IMR-90 (cell line): ENCODE data around the gene SMOC1. TPM values are rescaled to one million over a fixed set of nuclear protein-coding genes. Genes with fewer than 3 reads are reported as not detected.

Experiments used
- ATAC-seq: fragments of 200-7000 bp; cut with Tn5 transposase; 2 replicates; pipeline ENCODE4 v1.9.1; 2020; ENCODE audit warnings: low read depth, mild to moderate bottlenecking, moderate library complexity
- BruUV-seq: library from RNA; stranded (reverse); fragments of 400-500 nt; replicated peaks from 2 replicates; lab custom pipeline; 2021; lab: Mats Ljungman, UMichigan
- CTCF ChIA-PET: fragments of 300-600 bp; formaldehyde crosslinking; extraction: SDS; loops from one replicate; lab custom pipeline; 2021; ENCODE audit warnings: antibody characterized with exemption; lab: Yijun Ruan, JAX
- POLR2A ChIA-PET: fragments of 300-600 bp; sonication (Branson Sonifier 250); formaldehyde crosslinking; loops from one replicate; lab custom pipeline; 2022; ENCODE audit warnings: antibody characterized with exemption; ENCODE audit not compliant: unreplicated experiment; lab: Charles Lee
- DNase-seq: peaks from one replicate; pipeline ENCODE4 v3.0.0; 2013
- H2AFZ ChIP-seq: replicated peaks from 2 replicates; pipeline ENCODE3; 2013; ENCODE audit warnings: low read length, mild to moderate bottlenecking; ENCODE audit not compliant: poor library complexity
- H2AK5ac ChIP-seq: 2 replicates; pipeline ENCODE4 v1.6.1; 2013; ENCODE audit warnings: low read depth, low read length, inconsistent platforms
- H2AK9ac ChIP-seq: replicated peaks from 2 replicates; pipeline ENCODE3; 2013; ENCODE audit warnings: mild to moderate bottlenecking, low read depth, low read length, moderate library complexity; ENCODE audit not compliant: poor library complexity
- H2BK120ac ChIP-seq: 2 replicates; pipeline ENCODE4 v1.6.1; 2013; ENCODE audit warnings: low read depth, low read length, inconsistent platforms
- H2BK15ac ChIP-seq: 3 replicates; pipeline ENCODE4 v1.6.1; 2013; ENCODE audit warnings: low read depth, low read length, inconsistent platforms
- H2BK20ac ChIP-seq: 2 replicates; pipeline ENCODE4 v1.6.1; 2013; ENCODE audit warnings: low read depth, mild to moderate bottlenecking, inconsistent platforms, low read length, moderate library complexity
- H2BK5ac ChIP-seq: 2 replicates; pipeline ENCODE4 v1.6.1; 2013; ENCODE audit warnings: mild to moderate bottlenecking, low read depth, low read length, inconsistent platforms; ENCODE audit not compliant: poor library complexity, severe bottlenecking
- H3K14ac ChIP-seq: replicated peaks from 2 replicates; pipeline ENCODE4 v1.6.1; 2013; ENCODE audit warnings: low read depth, low read length, inconsistent platforms
- H3K18ac ChIP-seq: 2 replicates; pipeline ENCODE4 v1.6.1; 2013; ENCODE audit warnings: low read depth, low read length, control low read depth
- H3K23ac ChIP-seq: 2 replicates; pipeline ENCODE4 v1.6.1; 2013; ENCODE audit warnings: low read depth, low read length, inconsistent platforms
- H3K27ac ChIP-seq: 2 replicates; pipeline ENCODE4 v1.5.1; 2013; ENCODE audit warnings: mild to moderate bottlenecking, control low read depth, low read length; ENCODE audit not compliant: insufficient read depth
- H3K27me3 ChIP-seq: 2 replicates; pipeline ENCODE4 v1.6.1; 2013; ENCODE audit warnings: low read length; ENCODE audit not compliant: control insufficient read depth, insufficient read depth
- H3K36me3 ChIP-seq: 2 replicates; pipeline ENCODE4 v1.6.1; 2013; ENCODE audit warnings: low read length, mixed read lengths; ENCODE audit not compliant: control insufficient read depth, insufficient read depth
- H3K4ac ChIP-seq: 2 replicates; pipeline ENCODE4 v1.6.1; 2013; ENCODE audit warnings: low read depth, low read length, inconsistent platforms
- H3K4me1 ChIP-seq: 2 replicates; pipeline ENCODE4 v1.6.1; 2013; ENCODE audit warnings: low read length, mixed read lengths; ENCODE audit not compliant: control insufficient read depth, insufficient read depth
- H3K4me2 ChIP-seq: 2 replicates; pipeline ENCODE4 v1.6.1; 2013; ENCODE audit warnings: low read depth, mild to moderate bottlenecking, control low read depth, low read length, moderate library complexity
- H3K4me3 ChIP-seq: 2 replicates; pipeline ENCODE4 v1.5.1; 2013; ENCODE audit warnings: low read depth, mild to moderate bottlenecking, control low read depth, low read length, moderate library complexity; ENCODE audit not compliant: insufficient read depth
- H3K56ac ChIP-seq: 2 replicates; pipeline ENCODE4 v1.6.1; 2013; ENCODE audit warnings: low read length, inconsistent platforms; ENCODE audit not compliant: insufficient read depth; ENCODE audit errors: extremely low read depth
- H3K79me1 ChIP-seq, 2 experiments: 2 replicates each; pipeline ENCODE4 v1.6.1; 2013; ENCODE audit warnings: low read length in 2 of 2, inconsistent platforms in 1 of 2, low read depth in 1 of 2
- H3K9ac ChIP-seq: 2 replicates; pipeline ENCODE4 v1.6.1; 2013; ENCODE audit warnings: low read depth, low read length, control low read depth
- H3K9me1 ChIP-seq: 2 replicates; pipeline ENCODE4 v1.6.1; 2013; ENCODE audit warnings: low read length, inconsistent platforms; ENCODE audit not compliant: insufficient read depth
- H3K9me3 ChIP-seq: 2 replicates; pipeline ENCODE4 v1.6.1; 2013; ENCODE audit warnings: low read length; ENCODE audit not compliant: control insufficient read depth, insufficient read depth
- H4K20me1 ChIP-seq: 2 replicates; pipeline ENCODE4 v1.6.1; 2013; ENCODE audit warnings: low read length, inconsistent platforms; ENCODE audit not compliant: insufficient read depth
- H4K5ac ChIP-seq: 2 replicates; pipeline ENCODE4 v1.6.1; 2013; ENCODE audit warnings: mild to moderate bottlenecking, low read depth, low read length, control low read depth
- H4K8ac ChIP-seq, 2 experiments: 2 replicates each; pipeline ENCODE4 v1.6.1; 2013; ENCODE audit warnings: low read depth in 2 of 2, low read length in 2 of 2, control low read depth in 1 of 2, inconsistent platforms in 1 of 2
- H4K91ac ChIP-seq: 2 replicates; pipeline ENCODE4 v1.6.1; 2013; ENCODE audit warnings: low read depth, low read length, inconsistent platforms; ENCODE audit not compliant: insufficient read depth
- BHLHE40 ChIP-seq: fragments of 150-350 bp; IDR thresholded peaks from 2 replicates; pipeline ENCODE4 v1.6.1; 2016; ENCODE audit warnings: mild to moderate bottlenecking, low read depth, low read length
- RAD21 ChIP-seq: IDR thresholded peaks from 2 replicates; pipeline ENCODE4 v1.6.1; 2012; ENCODE audit warnings: low read length, improper control_type of control experiment
- USF2 ChIP-seq: fragments of 150-350 bp; IDR thresholded peaks from 2 replicates; pipeline ENCODE4 v1.6.1; 2017; ENCODE audit warnings: mild to moderate bottlenecking, antibody characterized with exemption, low read length, low read depth
- WGBS, 2 experiments: methylation state at CpG; one replicate each; pipeline versions ENCODE4 v1.1.5 to v1.1.7; 2013; ENCODE audit warnings: missing lambda C conversion rate in 2 of 2; ENCODE audit not compliant: insufficient read length in 1 of 2; ENCODE audit errors: extremely low coverage in 2 of 2; 5-methylcytosine and 5-hydroxymethylcytosine counted together
- dilution Hi-C: fragments of 300-500 bp; cut with HindIII; formaldehyde crosslinking; loops from one replicate; pipeline ENCODE4 v1.14.3; 2018; ENCODE audit warnings: low sequenced_read_pairs; ENCODE audit not compliant: unreplicated experiment
- in situ Hi-C: fragments of 300-500 bp; cut with MboI; formaldehyde crosslinking; loops from 3 replicates; pipeline ENCODE4 v1.14.3; 2019; ENCODE audit warnings: low sequenced_read_pairs, inconsistent platforms, mixed read lengths
- intact Hi-C: fragments of 100-400 bp; cut with micrococcal nuclease; formaldehyde crosslinking; loops from 2 replicates; pipeline ENCODE4 v1.10.0; 2022
- polyA plus RNA-seq, 3 experiments: library from polyadenylated mRNA; depleted of rRNA; stranded (reverse); fragments of >200 nt; gene quantifications; 2 replicates each; pipeline ENCODE4 v1.2.3, GENCODE V29; 2012; ENCODE audit warnings: low replicate concordance in 1 of 3
- total RNA-seq: library from RNA; depleted of rRNA; stranded (reverse); fragments of >200 nt; gene quantifications from 2 replicates; pipeline ENCODE4 v1.2.3, GENCODE V29; 2012

The SMOC1 gene
- total and polyA plus RNA-seq, 2 of the 4 experiments (the other 2 are of a cell fraction), result 0.90 to 4.1 TPM

DNA sequence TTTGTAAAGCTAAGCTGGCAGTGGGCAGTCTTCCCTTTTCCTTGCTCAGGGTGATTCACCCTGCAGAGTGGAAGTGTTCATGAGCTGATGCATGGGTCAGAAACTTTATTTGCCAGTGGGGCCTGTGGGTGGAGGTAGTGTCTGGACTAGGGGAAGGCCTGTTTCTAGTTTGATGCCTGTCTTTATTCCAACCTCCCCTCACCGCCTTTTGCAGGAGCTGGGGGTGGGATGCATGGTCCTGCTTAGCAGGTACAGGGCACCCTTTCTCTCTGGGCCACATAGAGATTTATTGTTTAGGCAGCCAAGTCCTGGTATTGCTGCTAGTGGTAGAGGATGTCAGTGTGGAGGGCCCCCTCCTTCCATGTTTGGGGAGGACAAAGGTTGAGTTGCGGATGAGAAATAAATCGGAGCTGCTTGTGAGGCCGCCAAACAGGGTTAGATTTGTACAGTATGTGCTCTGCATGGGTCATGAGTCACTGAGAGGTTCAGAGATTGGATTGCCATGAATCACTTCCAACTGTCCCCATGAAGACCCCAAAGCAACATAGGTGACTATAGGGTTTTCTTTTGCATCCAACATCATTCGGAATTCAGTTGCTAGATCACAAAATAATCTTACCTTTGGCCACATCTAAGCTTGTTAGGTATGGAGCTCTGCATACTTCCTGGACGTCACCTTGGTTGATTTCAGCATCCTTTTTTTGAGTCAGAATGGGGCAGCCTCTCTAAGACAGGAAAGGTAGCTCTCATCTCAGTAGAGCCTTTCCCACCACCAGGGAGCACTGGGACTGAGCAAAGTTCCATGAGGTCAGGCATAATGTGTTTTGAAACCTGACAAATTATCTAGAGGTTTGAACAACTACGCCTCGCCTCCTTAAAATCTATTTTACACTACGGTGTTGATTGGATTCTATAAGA is 8.8 kb downstream of the SMOC1 start:
- Histone ChIP-seq H3K4ac (peak overlapping the region; percentile 70; the same call in 1 of the 2 replicates), H3K9ac (no peak overlapping the region), H4K91ac (peak overlapping the region; percentile 73), H3K23ac (peak overlapping the region; percentile 60; the same call in 1 of the 2 replicates), H3K27ac (peak overlapping the region; percentile 36; the same call in 1 of the 2 replicates), H3K56ac (no peak overlapping the region), H3K4me3 (no peak overlapping the region), H2BK20ac (peak overlapping the region; percentile 39; the same call in 1 of the 2 replicates), H3K4me1 (peaks cover 14% of the 10 kb centered on the region), H4K8ac (peak overlapping the region in 1 of 2 experiments; percentile 10; a peak in 1 of 4 replicates), H3K4me2 (peak overlapping the region; percentile 48), H2AK9ac (peak overlapping the region; percentile 15), H3K9me3 (no peaks in the 10 kb centered on the region; the same call in 1 of the 2 replicates), H4K5ac (peak overlapping the region; percentile 52; the same call in 1 of the 2 replicates), H4K20me1 (no peaks in the 10 kb centered on the region), H3K79me1 (peaks cover 6 to 13% of the 10 kb centered on the region in 2 experiments; a peak in 2 of 4 replicates), H2BK15ac (no peak overlapping the region), H2AFZ (peak overlapping the region; percentile 53), H3K18ac (peak overlapping the region; percentile 55; the same call in 1 of the 2 replicates), H3K27me3 (no peaks in the 10 kb centered on the region), H2BK5ac (peak overlapping the region; percentile 91), H3K14ac (peak overlapping the region; percentile 66; the same call in 1 of the 2 replicates), H2BK120ac (peak overlapping the region; percentile 78), H3K36me3 (no peaks in the 10 kb centered on the region), H2AK5ac (0 out of 2 replicates have a peak overlapping the region, but pooled peaks have one; percentile 36), H3K9me1 (0 out of 2 replicates have a peak, but pooled peaks cover 7% of the 10 kb centered on the region)
- TF ChIP-seq BHLHE40, result no peak
- TF ChIP-seq RAD21, result peak; percentile 2; the same call in 1 of the 2 replicates
- TF ChIP-seq USF2, result 0 out of 2 replicates have a peak, but pooled peaks have one; percentile 30
- WGBS, 2 experiments, result no CpG with 5 or more reads among the region's 9 CpGs
- DNase-seq (peak; percentile 71), ATAC-seq (peak; percentile 70)
- dilution Hi-C loops (no loop called here), intact Hi-C loops (loop anchor here (5.0 kb wide), 1 partner anchor 39 kb away; no protein-coding TSS in a partner anchor), in situ Hi-C loops (no loop called here)
- no TSS peak for BruUV-seq
- ChIA-PET CTCF (interaction anchor here (0.7 to 1.5 kb wide), 8 partner anchors 11 to 133 kb away, joined by 3 to 5 read pairs (median 3); no protein-coding TSS in a partner anchor), POLR2A (no interaction called here)
